Mucosa of rectum (tissue), 2 donors: ENCODE measurements around the gene INPP4A.

ENCODE experiments used
- H3K27ac ChIP-seq, 2 donors: one replicate each; pipeline ENCODE4 v1.7.0; 2013; ENCODE audit warnings: inconsistent platforms in 2 of 2, low read depth in 2 of 2, low read length in 2 of 2
- H3K27me3 ChIP-seq, 2 donors: one replicate each; pipeline ENCODE4 v1.7.0; 2013; ENCODE audit warnings: low read length in 2 of 2; ENCODE audit not compliant: control insufficient read depth in 2 of 2, insufficient read depth in 2 of 2
- H3K36me3 ChIP-seq, 2 donors: one replicate each; pipeline ENCODE4 v1.7.0; 2013; ENCODE audit warnings: low read length in 2 of 2; ENCODE audit not compliant: control insufficient read depth in 2 of 2, insufficient read depth in 2 of 2
- H3K4me1 ChIP-seq, 2 donors: one replicate each; pipeline ENCODE4 v1.7.0; 2013; ENCODE audit warnings: low read length in 2 of 2, mild to moderate bottlenecking in 1 of 2; ENCODE audit not compliant: control insufficient read depth in 2 of 2, insufficient read depth in 2 of 2
- H3K4me3 ChIP-seq, 2 donors: one replicate each; pipeline ENCODE4 v1.7.0; 2013; ENCODE audit warnings: low read length in 2 of 2
- H3K9ac ChIP-seq, 2 donors: one replicate each; pipeline ENCODE4 v1.7.0; 2013; ENCODE audit warnings: low read length in 2 of 2, low read depth in 1 of 2, mild to moderate bottlenecking in 1 of 2
- H3K9me3 ChIP-seq, 2 donors: one replicate each; pipeline ENCODE4 v1.7.0; 2013; ENCODE audit warnings: low read length in 2 of 2; ENCODE audit not compliant: control insufficient read depth in 2 of 2
- donor health status: healthy.
- donor health status: Normal muscosa, but diverticular disease.

INPP4A gene

GRCh38 chr2:98467652-98468051 lies 23.0 kb downstream of the INPP4A start:
- H3K27ac ChIP-seq = no peak overlapping the region
- no peak overlapping the region for H3K9ac ChIP-seq

GRCh38 chr2:98468621-98469236 lies 24.1 kb downstream of the INPP4A start:
- H3K9ac ChIP-seq = no peak overlapping the region
- no peaks in the 10 kb centered on the region for H3K36me3 ChIP-seq
- H3K27me3 ChIP-seq = no peaks in the 10 kb centered on the region
- peak overlapping the region in 1 of 2 donors; percentile 2 for H3K27ac ChIP-seq
- H3K4me3 ChIP-seq = no peak overlapping the region
- no peaks in the 10 kb centered on the region for H3K9me3 ChIP-seq
- H3K4me1 ChIP-seq = peaks cover 19 to 40% of the 10 kb centered on the region in 2 donors

More at GRCh38 chr2:98467652-98468051, 23.0 kb downstream of the INPP4A start:
- Histone ChIP-seq H3K4me3 (peak overlapping the region in 1 of 2 donors; percentile 37), H3K36me3 (no peaks in the 10 kb centered on the region), H3K4me1 (peaks cover 19 to 37% of the 10 kb centered on the region in 2 donors), H3K9me3 (no peaks in the 10 kb centered on the region), H3K27me3 (no peaks in the 10 kb centered on the region)

GRCh38 chr2:98469862-98470544 lies 25.3 kb downstream of the INPP4A start:
- Histone ChIP-seq H3K36me3 (no peaks in the 10 kb centered on the region), H3K27me3 (no peaks in the 10 kb centered on the region), H3K9me3 (no peaks in the 10 kb centered on the region), H3K9ac (no peak overlapping the region), H3K27ac (no peak overlapping the region), H3K4me1 (peaks cover 21 to 39% of the 10 kb centered on the region in 2 donors), H3K4me3 (no peak overlapping the region)

GRCh38 chr2:98470851-98471255 lies 26.2 kb downstream of the INPP4A start:
- Histone ChIP-seq H3K4me1 (peaks cover 21 to 39% of the 10 kb centered on the region in 2 donors), H3K27me3 (no peaks in the 10 kb centered on the region), H3K27ac (no peak overlapping the region)

GRCh38 chr2:98471402-98472131 lies 26.9 kb downstream of the INPP4A start:
- peaks cover 23 to 41% of the 10 kb centered on the region in 2 donors for H3K4me1 ChIP-seq
- H3K27me3 ChIP-seq = no peaks in the 10 kb centered on the region
- H3K9me3 ChIP-seq = no peaks in the 10 kb centered on the region
- no peak overlapping the region for H3K9ac ChIP-seq
- no peak overlapping the region for H3K4me3 ChIP-seq
- no peak overlapping the region for H3K27ac ChIP-seq
- no peaks in the 10 kb centered on the region for H3K36me3 ChIP-seq

More at GRCh38 chr2:98470851-98471255, 26.2 kb downstream of the INPP4A start:
- Histone ChIP-seq H3K9ac (no peak overlapping the region), H3K9me3 (no peaks in the 10 kb centered on the region), H3K4me3 (no peak overlapping the region), H3K36me3 (no peaks in the 10 kb centered on the region)

GRCh38 chr2:98472132-98472650 lies 27.5 kb downstream of the INPP4A start:
- Histone ChIP-seq H3K9me3 (no peaks in the 10 kb centered on the region), H3K4me1 (peaks cover 25 to 43% of the 10 kb centered on the region in 2 donors), H3K9ac (no peak overlapping the region), H3K36me3 (no peaks in the 10 kb centered on the region), H3K27me3 (no peaks in the 10 kb centered on the region), H3K4me3 (no peak overlapping the region), H3K27ac (no peak overlapping the region)

GRCh38 chr2:98472961-98473746 lies 28.5 kb downstream of the INPP4A start:
- Histone ChIP-seq H3K27me3 (no peaks in the 10 kb centered on the region), H3K9ac (no peak overlapping the region), H3K4me3 (no peak overlapping the region), H3K9me3 (no peaks in the 10 kb centered on the region), H3K36me3 (no peaks in the 10 kb centered on the region), H3K27ac (peak overlapping the region in 1 of 2 donors; percentile 19), H3K4me1 (peaks cover 30 to 40% of the 10 kb centered on the region in 2 donors)

- Histone ChIP-seq H3K4me1 (peaks cover 39 to 49% of the 10 kb centered on the region in 2 donors), H3K9me3 (no peaks in the 10 kb centered on the region), H3K27ac (peak overlapping the region in 1 of 2 donors; percentile 19), H3K4me3 (peak overlapping the region in 1 of 2 donors; percentile 42), H3K9ac (no peak overlapping the region), H3K27me3 (no peaks in the 10 kb centered on the region), H3K36me3 (no peaks in the 10 kb centered on the region)
Measured at GRCh38 chr2:98473995-98474780, 29.5 kb downstream of the INPP4A start.

GRCh38 chr2:98474979-98475632 lies 30.4 kb downstream of the INPP4A start:
- no peaks in the 10 kb centered on the region for H3K9me3 ChIP-seq
- no peak overlapping the region for H3K27ac ChIP-seq
- H3K27me3 ChIP-seq = no peaks in the 10 kb centered on the region
- no peak overlapping the region for H3K4me3 ChIP-seq
- H3K4me1 ChIP-seq = peaks cover 47 to 58% of the 10 kb centered on the region in 2 donors
- no peak overlapping the region for H3K9ac ChIP-seq
- H3K36me3 ChIP-seq = no peaks in the 10 kb centered on the region
